Breast epithelium (tissue), 3 donors: Measurements from ENCODE around the gene FHDC1.

ENCODE experiments used
- POLR2AphosphoS5 ChIP-seq, 3 donors: sonication (generic); formaldehyde crosslinking; IDR thresholded peaks; one replicate each; pipeline ENCODE4 v1.6.1; 2017; ENCODE audit warnings: antibody characterized with exemption in 3 of 3
- TF ChIP-seq, protein P1 (sequence below), 3 donors: fragments of 450-650 bp; IDR thresholded peaks; one replicate each; pipeline ENCODE4 v1.5.1; 2016 to 2017; ENCODE audit warnings: antibody characterized with exemption in 3 of 3, mild to moderate bottlenecking in 3 of 3, moderate library complexity in 3 of 3

DNA sequence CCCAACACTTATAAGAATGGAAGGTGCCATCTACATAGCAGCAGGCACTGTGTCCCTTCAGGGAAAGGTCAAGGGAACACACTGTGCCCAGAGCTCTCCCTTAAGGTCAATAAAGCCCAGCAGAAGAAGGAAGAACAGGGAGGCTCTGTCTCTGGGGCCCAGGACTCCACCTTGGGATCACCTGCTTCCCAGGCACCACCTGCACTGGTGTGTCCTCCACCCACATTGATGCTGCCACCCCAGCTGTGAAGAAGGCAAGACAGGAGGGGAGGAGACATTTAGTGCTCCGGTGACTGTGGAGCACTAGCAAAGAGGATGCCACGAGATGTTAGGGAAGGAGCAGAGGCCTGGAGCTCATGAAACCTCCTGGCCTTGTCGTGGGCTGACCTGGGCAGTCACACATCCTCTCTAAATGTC is 53.4 kb downstream of the FHDC1 start:
- TF ChIP-seq, protein P1, sequence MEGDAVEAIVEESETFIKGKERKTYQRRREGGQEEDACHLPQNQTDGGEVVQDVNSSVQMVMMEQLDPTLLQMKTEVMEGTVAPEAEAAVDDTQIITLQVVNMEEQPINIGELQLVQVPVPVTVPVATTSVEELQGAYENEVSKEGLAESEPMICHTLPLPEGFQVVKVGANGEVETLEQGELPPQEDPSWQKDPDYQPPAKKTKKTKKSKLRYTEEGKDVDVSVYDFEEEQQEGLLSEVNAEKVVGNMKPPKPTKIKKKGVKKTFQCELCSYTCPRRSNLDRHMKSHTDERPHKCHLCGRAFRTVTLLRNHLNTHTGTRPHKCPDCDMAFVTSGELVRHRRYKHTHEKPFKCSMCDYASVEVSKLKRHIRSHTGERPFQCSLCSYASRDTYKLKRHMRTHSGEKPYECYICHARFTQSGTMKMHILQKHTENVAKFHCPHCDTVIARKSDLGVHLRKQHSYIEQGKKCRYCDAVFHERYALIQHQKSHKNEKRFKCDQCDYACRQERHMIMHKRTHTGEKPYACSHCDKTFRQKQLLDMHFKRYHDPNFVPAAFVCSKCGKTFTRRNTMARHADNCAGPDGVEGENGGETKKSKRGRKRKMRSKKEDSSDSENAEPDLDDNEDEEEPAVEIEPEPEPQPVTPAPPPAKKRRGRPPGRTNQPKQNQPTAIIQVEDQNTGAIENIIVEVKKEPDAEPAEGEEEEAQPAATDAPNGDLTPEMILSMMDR (IDR thresholded peaks at IDR 0.05): no peak
- no peak for TF ChIP-seq POLR2AphosphoS5 (IDR thresholded peaks at IDR 0.05)
